K562 (cell line): Measurements from ENCODE around the gene TAPBPL. TPM values are rescaled to one million over a fixed set of nuclear protein-coding genes. Genes with fewer than 3 reads are reported as not detected.

Source experiments
- ATAC-seq: fragments of 200-7000 bp; cut with Tn5 transposase; 3 replicates; pipeline ENCODE4 v1.9.1; 2020; ENCODE audit warnings: moderate library complexity
- BruUV-seq: library from RNA; stranded (reverse); fragments of 400-500 nt; replicated peaks from 2 replicates; lab custom pipeline; 2021; lab: Mats Ljungman, UMichigan
- CTCF ChIA-PET: fragments of 300-600 bp; formaldehyde crosslinking; extraction: SDS; loops from one replicate; lab custom pipeline; 2021; ENCODE audit warnings: low intra/inter-chr PET ratio; lab: Yijun Ruan, JAX
- POLR2A ChIA-PET: fragments of 300-600, 350-650 bp; sonication (Branson Sonifier 250); formaldehyde crosslinking; extraction: SDS; loops from one replicate; lab custom pipeline; 2021; ENCODE audit warnings: antibody characterized with exemption, inconsistent platforms; lab: Yijun Ruan, JAX
- DNase-seq, 4 experiments: peaks; one replicate each; pipeline versions ENCODE4 v3.0.0 to v3.0.0-alpha.2; 2011 to 2018; ENCODE audit warnings: low spot score in 3 of 4, mixed read lengths in 3 of 4; ENCODE audit errors: extremely low read depth in 1 of 4
- FAIRE-seq: peaks from 2 replicates; lab custom pipeline; 2011; peaks lifted over from hg19 to GRCh38; lab: Jason Lieb, UNC
- H2AFZ ChIP-seq: 2 replicates; pipeline ENCODE4 v1.6.0; 2011; ENCODE audit warnings: low read depth, low read length, control low read depth, inconsistent platforms
- H3K27ac ChIP-seq: fragments of 200-600 bp; 3 replicates; pipeline ENCODE4 v1.8.0; 2011; ENCODE audit warnings: low read depth, mild to moderate bottlenecking, control low read depth, inconsistent platforms, low read length, moderate library complexity, mixed read lengths; ENCODE audit errors: extremely low read depth
- H3K27me3 ChIP-seq, 2 experiments: fragments of 300-600 bp in 1 of 2; 2 replicates in 1 of 2; 3 replicates in 1 of 2; pipeline versions ENCODE4 v1.6.0 to v1.8.0; 2011; ENCODE audit warnings: inconsistent platforms in 2 of 2, low read length in 2 of 2, mild to moderate bottlenecking in 1 of 2, mixed read lengths in 1 of 2, moderate library complexity in 1 of 2; ENCODE audit not compliant: control insufficient read depth in 2 of 2, insufficient read depth in 2 of 2
- H3K36me3 ChIP-seq: fragments of 300-600 bp; 3 replicates; pipeline ENCODE4 v1.8.0; 2011; ENCODE audit warnings: mild to moderate bottlenecking, low read length, inconsistent platforms; ENCODE audit not compliant: control insufficient read depth, insufficient read depth
- H3K4me1 ChIP-seq, 2 experiments: fragments of 200-600 bp in 1 of 2; replicated peaks in 1 of 2; 2 replicates in 1 of 2; 3 replicates in 1 of 2; pipeline versions ENCODE4 v1.5.1 to v1.8.0; 2011; ENCODE audit warnings: inconsistent platforms in 2 of 2, low read length in 2 of 2, mild to moderate bottlenecking in 1 of 2, mixed read lengths in 1 of 2, moderate library complexity in 1 of 2; ENCODE audit not compliant: control insufficient read depth in 2 of 2, insufficient read depth in 2 of 2
- H3K4me2 ChIP-seq: 2 replicates; pipeline ENCODE4 v1.6.1; 2011; ENCODE audit warnings: low read length, control low read depth, inconsistent platforms, mixed read lengths; ENCODE audit not compliant: insufficient read depth
- H3K4me3 ChIP-seq: fragments of 200-600 bp; sonication (generic), shearing (Covaris generic); 2 replicates; pipeline ENCODE4 v1.5.1; 2016; ENCODE audit warnings: control low read depth, inconsistent platforms
- H3K79me2 ChIP-seq: fragments of 200-600 bp; 3 replicates; pipeline ENCODE4 v1.8.0; 2011; ENCODE audit warnings: low read length, inconsistent platforms; ENCODE audit not compliant: control insufficient read depth, insufficient read depth
- H3K9ac ChIP-seq, 2 experiments: 2 replicates each; pipeline versions ENCODE4 v1.6.0 to v1.6.1; 2011; ENCODE audit warnings: low read depth in 2 of 2, low read length in 2 of 2, control low read depth in 1 of 2, inconsistent platforms in 1 of 2, mild to moderate bottlenecking in 1 of 2, mixed read lengths in 1 of 2; ENCODE audit not compliant: insufficient read depth in 1 of 2
- H3K9me1 ChIP-seq: one replicate; pipeline ENCODE4 v1.6.0; 2011; ENCODE audit warnings: inconsistent platforms, mild to moderate bottlenecking, low read length, moderate library complexity; ENCODE audit not compliant: control insufficient read depth, insufficient read depth
- H3K9me3 ChIP-seq: replicated peaks from 2 replicates; pipeline ENCODE4 v1.5.1; 2011; ENCODE audit warnings: low read depth, low read length, inconsistent platforms; ENCODE audit not compliant: control insufficient read depth, insufficient read depth
- H4K20me1 ChIP-seq: replicated peaks from 2 replicates; pipeline ENCODE4 v1.6.1; 2011; ENCODE audit warnings: low read length, inconsistent platforms, mixed read lengths; ENCODE audit not compliant: control insufficient read depth, insufficient read depth
- FOXA1 ChIP-seq: fragments of 450-650 bp; IDR thresholded peaks from 2 replicates; pipeline ENCODE4 v1.6.1; 2016; ENCODE audit warnings: mild to moderate bottlenecking, borderline replicate concordance
- HMG20B ChIP-seq: fragments of 250-450 bp; sonication (Bioruptor Pico); IDR thresholded peaks from 2 replicates; pipeline ENCODE4 v1.5.0; 2021; ENCODE audit warnings: mild to moderate bottlenecking
- KDM5B ChIP-seq: fragments of 200-600 bp; sonication (generic); IDR thresholded peaks from 2 replicates; pipeline ENCODE4 v1.6.1; 2012; ENCODE audit warnings: low read depth, mild to moderate bottlenecking, moderate library complexity, low read length, control low read depth, inconsistent platforms; ENCODE audit not compliant: insufficient replicate concordance
- MCM7 ChIP-seq, 2 experiments: fragments of 450-650 bp; IDR thresholded peaks; 2 replicates each; pipeline ENCODE4 v1.6.1; 2016 to 2018
- MECOM ChIP-seq: fragments of 250-450 bp; sonication (Bioruptor Pico); IDR thresholded peaks from 2 replicates; pipeline ENCODE4 v1.8.0; 2022; ENCODE audit warnings: inconsistent platforms
- NEUROD1 ChIP-seq: fragments of 150-350 bp; IDR thresholded peaks from 2 replicates; pipeline ENCODE4 v1.6.1; 2014; ENCODE audit warnings: borderline replicate concordance, low read length, low read depth; ENCODE audit not compliant: partially characterized antibody
- PHF21A ChIP-seq: fragments of 450-650 bp; IDR thresholded peaks from 2 replicates; pipeline ENCODE4 v1.6.1; 2017; ENCODE audit warnings: low read depth, borderline replicate concordance
- SRSF7 ChIP-seq: fragments of 200-400 bp; formaldehyde crosslinking; optimal IDR thresholded peaks from 2 replicates; pipeline ENCODE3; 2017; ENCODE audit warnings: mild to moderate bottlenecking, low read depth, low read length
- ZNF444 ChIP-seq: fragments of 250-450 bp; sonication (Bioruptor Pico); IDR thresholded peaks from 2 replicates; pipeline ENCODE4 v1.4.0; 2020; ENCODE audit warnings: mild to moderate bottlenecking, moderate library complexity
- WGBS: fragments of 100-300 bp; shearing (Covaris generic); methylation state at CpG from one replicate; pipeline ENCODE4 v1.1.6; 2016; ENCODE audit warnings: low coverage, mixed read lengths; ENCODE audit not compliant: insufficient coverage; ENCODE audit errors: missing lambda C conversion rate; 5-methylcytosine and 5-hydroxymethylcytosine counted together
- in situ Hi-C: fragments of 300-500 bp; cut with MboI; formaldehyde crosslinking; loops from 4 replicates; pipeline ENCODE4 v1.15.0; 2018; ENCODE audit warnings: inconsistent platforms, mixed read lengths
- intact Hi-C: fragments of 100-400 bp; cut with micrococcal nuclease; formaldehyde crosslinking; loops from 2 replicates; pipeline ENCODE4 v1.14.2; 2022
- polyA plus RNA-seq, 8 experiments: library from polyadenylated mRNA; depleted of rRNA in 4 of 8; stranded (reverse) in 5 of 8; unstranded in 3 of 8; fragments of >200 nt; fragmentation: Nextera tagmentation in 2 of 8; fragmentation: Illumina TruSeq in 1 of 8; extraction: Ambion mirVana in 2 of 8; extraction: Trizol in 1 of 8; gene quantifications; 2 replicates each; pipeline versions ENCODE4 v1.2.1 to v1.2.3, GENCODE V29; 2011 to 2014; ENCODE audit warnings: inconsistent platforms in 1 of 8, missing spikeins in 1 of 8
- total RNA-seq, 7 experiments: library from RNA; depleted of rRNA in 6 of 7; stranded (reverse); fragments of >200 nt in 6 of 7; fragmentation: Illumina TruSeq in 2 of 7; extraction: Trizol in 2 of 7; gene quantifications; 2 replicates each; pipeline versions ENCODE4 v1.2.1 to v1.2.3, GENCODE V29; 2011 to 2021; ENCODE audit warnings: low replicate concordance in 1 of 7
- TF ChIP-seq, protein P1 (sequence below): IDR thresholded peaks from 3 replicates; pipeline ENCODE4 v1.6.1; 2011; ENCODE audit warnings: borderline replicate concordance, mild to moderate bottlenecking; ENCODE audit not compliant: insufficient read length, insufficient read depth
- TF ChIP-seq, protein P2 (sequence below): fragments of 200-800 bp; sonication (Bioruptor generic); IDR thresholded peaks from 2 replicates; pipeline ENCODE4 v1.6.1; 2016; ENCODE audit warnings: missing genetic modification characterization, missing compliant biosample characterization
- TF ChIP-seq, protein P3 (sequence below): IDR thresholded peaks from 3 replicates; pipeline ENCODE4 v1.6.1; 2011; ENCODE audit warnings: borderline replicate concordance, mild to moderate bottlenecking, moderate library complexity; ENCODE audit not compliant: insufficient read length; ENCODE audit errors: extremely low read depth

The TAPBPL gene
- total and polyA plus RNA-seq, 9 of the 15 experiments (the other 6 are each of a cell fraction or from before 2014, with no cell fraction given), result 0.29 to 1.6 (median 0.45) TPM

DNA sequence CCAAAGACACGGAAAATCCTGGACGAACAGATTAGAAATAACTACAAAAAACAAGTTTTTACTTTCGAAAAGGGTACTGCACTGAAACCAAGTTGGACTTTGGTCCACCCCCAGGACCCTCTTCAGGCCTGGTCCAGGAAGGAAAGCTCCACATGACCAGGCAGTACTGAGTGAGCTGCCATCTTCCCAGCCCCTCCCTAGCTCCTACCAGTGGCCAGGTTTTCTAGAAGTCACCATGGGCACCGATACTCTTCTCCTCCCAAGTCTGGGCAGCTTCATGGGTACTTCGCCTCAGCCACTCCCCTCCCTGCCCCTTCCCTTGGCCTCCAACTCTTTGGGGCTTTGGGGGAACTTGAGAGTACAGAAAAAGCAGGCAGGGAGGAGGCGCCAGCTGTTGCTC is 12.0 kb downstream of the TAPBPL start:
- Histone ChIP-seq H3K9me1 (no peaks in the 10 kb centered on the region), H3K27ac (no peak overlapping the region), H2AFZ (no peak overlapping the region), H3K27me3 (no peaks in the 10 kb centered on the region), H3K9ac (no peak overlapping the region), H3K4me2 (no peak overlapping the region), H3K4me3 (no peak overlapping the region), H3K36me3 (peaks cover 14% of the 10 kb centered on the region; the same call in 2 of the 3 replicates), H3K79me2 (no peaks in the 10 kb centered on the region), H3K4me1 (no peaks in the 10 kb centered on the region; a peak in 1 of 5 replicates), H3K9me3 (no peaks in the 10 kb centered on the region), H4K20me1 (no peaks in the 10 kb centered on the region)
- no TSS peak for BruUV-seq
- in situ Hi-C loops (loop anchor here (5.0 to 25.0 kb wide), 2 partner anchors 42 to 402 kb away; no protein-coding TSS in a partner anchor), intact Hi-C loops (no loop called here)
- POLR2A ChIA-PET, result interaction anchor here (0.6 to 1.7 kb wide), 2 partner anchors 24 to 122 kb away, joined by 3 read pairs; no protein-coding TSS in a partner anchor
- CTCF ChIA-PET, result interaction anchor here (3.1 kb wide), 1 partner anchor 40 kb away, joined by 19 read pairs; no protein-coding TSS in a partner anchor
- 68% methylated on average over 5 of the region's 6 CpGs for WGBS
- ATAC-seq (no peak), FAIRE-seq (no peak), DNase-seq (no peak)
- TF ChIP-seq, protein P1, sequence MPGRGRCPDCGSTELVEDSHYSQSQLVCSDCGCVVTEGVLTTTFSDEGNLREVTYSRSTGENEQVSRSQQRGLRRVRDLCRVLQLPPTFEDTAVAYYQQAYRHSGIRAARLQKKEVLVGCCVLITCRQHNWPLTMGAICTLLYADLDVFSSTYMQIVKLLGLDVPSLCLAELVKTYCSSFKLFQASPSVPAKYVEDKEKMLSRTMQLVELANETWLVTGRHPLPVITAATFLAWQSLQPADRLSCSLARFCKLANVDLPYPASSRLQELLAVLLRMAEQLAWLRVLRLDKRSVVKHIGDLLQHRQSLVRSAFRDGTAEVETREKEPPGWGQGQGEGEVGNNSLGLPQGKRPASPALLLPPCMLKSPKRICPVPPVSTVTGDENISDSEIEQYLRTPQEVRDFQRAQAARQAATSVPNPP, result no peak
- TF ChIP-seq KDM5B (no peak), NEUROD1 (no peak), ZNF444 (no peak), PHF21A (no peak), MCM7 (IDR thresholded peaks at IDR 0.05) (no peak), MECOM (CRISPR knock-in tag) (no peak), SRSF7 (no peak), HMG20B (CRISPR knock-in tag) (no peak), FOXA1 (no peak)
- TF ChIP-seq, protein P2, sequence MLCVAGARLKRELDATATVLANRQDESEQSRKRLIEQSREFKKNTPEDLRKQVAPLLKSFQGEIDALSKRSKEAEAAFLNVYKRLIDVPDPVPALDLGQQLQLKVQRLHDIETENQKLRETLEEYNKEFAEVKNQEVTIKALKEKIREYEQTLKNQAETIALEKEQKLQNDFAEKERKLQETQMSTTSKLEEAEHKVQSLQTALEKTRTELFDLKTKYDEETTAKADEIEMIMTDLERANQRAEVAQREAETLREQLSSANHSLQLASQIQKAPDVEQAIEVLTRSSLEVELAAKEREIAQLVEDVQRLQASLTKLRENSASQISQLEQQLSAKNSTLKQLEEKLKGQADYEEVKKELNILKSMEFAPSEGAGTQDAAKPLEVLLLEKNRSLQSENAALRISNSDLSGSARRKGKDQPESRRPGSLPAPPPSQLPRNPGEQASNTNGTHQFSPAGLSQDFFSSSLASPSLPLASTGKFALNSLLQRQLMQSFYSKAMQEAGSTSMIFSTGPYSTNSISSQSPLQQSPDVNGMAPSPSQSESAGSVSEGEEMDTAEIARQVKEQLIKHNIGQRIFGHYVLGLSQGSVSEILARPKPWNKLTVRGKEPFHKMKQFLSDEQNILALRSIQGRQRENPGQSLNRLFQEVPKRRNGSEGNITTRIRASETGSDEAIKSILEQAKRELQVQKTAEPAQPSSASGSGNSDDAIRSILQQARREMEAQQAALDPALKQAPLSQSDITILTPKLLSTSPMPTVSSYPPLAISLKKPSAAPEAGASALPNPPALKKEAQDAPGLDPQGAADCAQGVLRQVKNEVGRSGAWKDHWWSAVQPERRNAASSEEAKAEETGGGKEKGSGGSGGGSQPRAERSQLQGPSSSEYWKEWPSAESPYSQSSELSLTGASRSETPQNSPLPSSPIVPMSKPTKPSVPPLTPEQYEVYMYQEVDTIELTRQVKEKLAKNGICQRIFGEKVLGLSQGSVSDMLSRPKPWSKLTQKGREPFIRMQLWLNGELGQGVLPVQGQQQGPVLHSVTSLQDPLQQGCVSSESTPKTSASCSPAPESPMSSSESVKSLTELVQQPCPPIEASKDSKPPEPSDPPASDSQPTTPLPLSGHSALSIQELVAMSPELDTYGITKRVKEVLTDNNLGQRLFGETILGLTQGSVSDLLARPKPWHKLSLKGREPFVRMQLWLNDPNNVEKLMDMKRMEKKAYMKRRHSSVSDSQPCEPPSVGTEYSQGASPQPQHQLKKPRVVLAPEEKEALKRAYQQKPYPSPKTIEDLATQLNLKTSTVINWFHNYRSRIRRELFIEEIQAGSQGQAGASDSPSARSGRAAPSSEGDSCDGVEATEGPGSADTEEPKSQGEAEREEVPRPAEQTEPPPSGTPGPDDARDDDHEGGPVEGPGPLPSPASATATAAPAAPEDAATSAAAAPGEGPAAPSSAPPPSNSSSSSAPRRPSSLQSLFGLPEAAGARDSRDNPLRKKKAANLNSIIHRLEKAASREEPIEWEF (CRISPR knock-in tag), result no peak
- TF ChIP-seq, protein P3, sequence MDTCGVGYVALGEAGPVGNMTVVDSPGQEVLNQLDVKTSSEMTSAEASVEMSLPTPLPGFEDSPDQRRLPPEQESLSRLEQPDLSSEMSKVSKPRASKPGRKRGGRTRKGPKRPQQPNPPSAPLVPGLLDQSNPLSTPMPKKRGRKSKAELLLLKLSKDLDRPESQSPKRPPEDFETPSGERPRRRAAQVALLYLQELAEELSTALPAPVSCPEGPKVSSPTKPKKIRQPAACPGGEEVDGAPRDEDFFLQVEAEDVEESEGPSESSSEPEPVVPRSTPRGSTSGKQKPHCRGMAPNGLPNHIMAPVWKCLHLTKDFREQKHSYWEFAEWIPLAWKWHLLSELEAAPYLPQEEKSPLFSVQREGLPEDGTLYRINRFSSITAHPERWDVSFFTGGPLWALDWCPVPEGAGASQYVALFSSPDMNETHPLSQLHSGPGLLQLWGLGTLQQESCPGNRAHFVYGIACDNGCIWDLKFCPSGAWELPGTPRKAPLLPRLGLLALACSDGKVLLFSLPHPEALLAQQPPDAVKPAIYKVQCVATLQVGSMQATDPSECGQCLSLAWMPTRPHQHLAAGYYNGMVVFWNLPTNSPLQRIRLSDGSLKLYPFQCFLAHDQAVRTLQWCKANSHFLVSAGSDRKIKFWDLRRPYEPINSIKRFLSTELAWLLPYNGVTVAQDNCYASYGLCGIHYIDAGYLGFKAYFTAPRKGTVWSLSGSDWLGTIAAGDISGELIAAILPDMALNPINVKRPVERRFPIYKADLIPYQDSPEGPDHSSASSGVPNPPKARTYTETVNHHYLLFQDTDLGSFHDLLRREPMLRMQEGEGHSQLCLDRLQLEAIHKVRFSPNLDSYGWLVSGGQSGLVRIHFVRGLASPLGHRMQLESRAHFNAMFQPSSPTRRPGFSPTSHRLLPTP, result no peak
